GM19463 (cell line): ENCODE measurements around the gene LRMDA.

Source experiments
- ATAC-seq: cut with Tn5 transposase; IDR thresholded peaks from one replicate; pipeline ENCODE4 v1.9.1; 2021; ENCODE audit warnings: mild to moderate bottlenecking, moderate library complexity; ENCODE audit not compliant: unreplicated experiment

Gene LRMDA

GRCh38 chr10:75694269-75694668 lies 262.8 kb downstream of the LRMDA start:
- no peak for ATAC-seq

- no peak for ATAC-seq
Measured at GRCh38 chr10:75694790-75695189, 263.4 kb downstream of the LRMDA start.

DNA sequence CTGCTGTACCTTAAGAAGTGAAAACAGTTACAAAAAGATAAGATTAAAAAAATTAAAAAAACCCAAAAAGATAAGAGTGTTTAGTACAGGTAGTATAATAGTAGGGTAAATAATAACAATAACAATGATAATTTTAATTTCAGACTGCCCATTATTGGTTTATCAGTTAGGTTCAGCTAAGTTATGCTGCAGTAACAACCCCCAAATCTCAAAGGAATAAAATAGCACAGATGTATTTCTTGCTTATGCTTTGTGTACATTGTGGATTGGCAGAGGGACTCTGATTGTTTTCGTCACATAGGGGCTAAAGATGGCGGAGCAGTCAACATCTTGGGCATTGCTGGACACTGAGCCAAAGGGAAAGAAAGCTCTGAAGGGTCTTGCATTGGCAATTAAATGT lies 264.6 kb downstream of the LRMDA start:
- ATAC-seq, result no peak

- no peak for ATAC-seq
Measured at GRCh38 chr10:75696536-75696935, 265.1 kb downstream of the LRMDA start.

GRCh38 chr10:75703191-75703854 lies 271.9 kb downstream of the LRMDA start:
- ATAC-seq, result no peak

GRCh38 chr10:75705426-75705825 lies 274.0 kb downstream of the LRMDA start:
- no peak for ATAC-seq

- ATAC-seq, result no peak
Measured at GRCh38 chr10:75707080-75707840, 275.8 kb downstream of the LRMDA start.

DNA sequence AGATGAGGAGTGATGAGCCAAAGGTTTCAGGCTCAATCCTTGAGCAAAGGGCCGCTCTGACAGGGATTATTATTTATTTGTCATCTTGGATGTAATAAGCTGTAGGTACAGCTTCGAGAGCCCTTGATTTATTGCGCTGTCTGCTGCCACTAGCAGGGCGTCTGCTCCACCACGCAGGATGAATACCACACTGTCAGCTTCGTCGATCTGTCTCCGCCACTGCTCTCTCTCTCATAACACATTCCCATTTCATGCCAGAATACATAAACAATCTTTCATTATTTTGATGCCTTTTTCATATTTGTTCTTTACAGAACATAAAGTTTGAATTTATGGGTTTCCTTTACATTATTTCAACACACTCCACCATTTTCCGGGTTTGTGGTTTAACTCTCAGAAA lies 276.6 kb downstream of the LRMDA start:
- ATAC-seq, result no peak

DNA sequence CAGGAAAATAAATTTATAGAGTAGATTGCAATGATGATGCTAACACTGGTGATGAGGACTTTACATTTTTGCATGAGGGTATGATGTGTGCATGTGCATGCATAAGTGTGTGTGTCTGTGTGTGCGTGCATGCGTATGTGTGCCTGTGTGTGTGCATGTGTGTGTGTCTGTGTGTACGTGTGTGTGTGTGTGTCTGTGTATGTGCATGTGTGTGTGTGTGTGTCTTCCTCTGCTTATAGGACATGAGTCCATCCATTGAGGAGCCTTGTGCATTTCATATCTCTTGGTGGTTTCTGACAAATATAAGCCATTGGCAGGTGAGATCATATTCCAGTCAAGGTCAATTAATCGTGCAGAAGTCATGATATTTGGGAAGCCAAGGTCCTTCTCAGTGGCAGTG lies 277.8 kb downstream of the LRMDA start:
- ATAC-seq, result no peak

GRCh38 chr10:75709811-75710210 lies 278.4 kb downstream of the LRMDA start:
- no peak for ATAC-seq

DNA sequence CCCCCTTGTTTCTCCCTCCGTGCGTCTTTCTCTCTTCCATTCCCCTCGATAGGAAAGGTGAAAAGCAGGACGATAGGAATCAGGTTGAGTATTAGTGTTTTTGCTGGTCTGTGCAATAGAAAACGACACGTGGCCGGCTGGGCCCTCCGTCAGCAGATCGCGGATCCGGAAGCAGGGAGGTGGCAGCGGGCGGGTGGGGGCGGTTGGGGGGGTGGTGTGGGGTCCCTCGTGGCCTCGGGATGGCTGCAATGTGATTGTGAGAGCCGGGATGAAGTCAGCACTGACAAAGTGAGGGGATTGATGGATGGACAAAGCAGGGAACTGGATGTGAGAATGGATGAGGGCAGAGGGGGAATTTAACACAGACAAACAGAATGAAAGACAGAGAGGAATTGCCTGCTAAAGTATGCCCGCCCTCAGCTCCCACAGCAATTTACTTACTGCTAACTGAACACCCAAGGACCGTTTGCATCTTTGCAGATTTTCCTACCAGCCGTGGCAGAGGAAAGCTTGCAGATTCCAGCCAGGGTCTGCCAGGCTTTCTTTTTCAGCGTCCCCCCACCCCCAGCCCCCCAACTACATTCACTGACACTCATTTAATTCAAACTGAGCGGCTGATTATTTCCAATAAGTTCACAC lies 280.9 kb downstream of the LRMDA start:
- ATAC-seq, result no peak

DNA sequence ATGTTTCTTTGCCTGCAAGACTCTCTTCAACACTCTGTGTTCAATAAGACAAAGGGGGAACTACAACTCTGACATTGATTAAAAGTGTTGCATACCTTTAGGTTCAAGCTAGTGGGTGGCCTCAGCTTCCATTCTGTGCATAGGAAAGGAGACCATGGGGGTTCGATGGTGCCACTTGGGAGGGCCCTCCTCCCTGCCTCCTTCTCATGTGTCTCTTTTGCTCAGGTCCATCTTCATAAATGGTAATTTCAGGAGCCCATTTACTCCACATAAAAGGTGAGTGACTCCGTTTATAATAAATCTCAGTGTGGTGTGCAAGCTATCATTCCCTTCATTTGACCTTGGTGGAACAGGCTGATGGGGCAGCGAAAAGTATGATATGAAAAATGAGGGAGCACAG lies 285.1 kb downstream of the LRMDA start:
- ATAC-seq, result no peak

- ATAC-seq, result no peak
Measured at GRCh38 chr10:75717126-75717916, 285.9 kb downstream of the LRMDA start.

- no peak for ATAC-seq
Measured at GRCh38 chr10:75718991-75719390, 287.6 kb downstream of the LRMDA start.

DNA sequence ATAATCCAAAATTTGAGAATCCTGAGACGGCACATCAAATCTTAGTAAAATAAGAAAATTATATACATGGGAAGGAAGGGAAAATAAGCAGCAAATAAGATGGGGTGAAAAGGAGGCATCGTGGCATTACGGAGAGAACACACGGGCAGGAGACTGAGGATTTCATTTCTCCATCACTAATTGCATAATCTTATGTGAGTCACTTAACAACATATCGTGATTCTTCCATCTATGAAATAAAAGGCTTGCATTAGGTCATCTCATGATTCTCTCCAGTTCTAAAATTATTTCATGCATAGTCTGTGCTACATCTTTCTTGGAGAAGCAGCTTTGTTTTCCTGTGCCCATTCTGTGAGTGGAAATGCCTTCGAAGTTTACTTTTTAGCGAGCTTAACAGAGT lies 288.7 kb downstream of the LRMDA start:
- ATAC-seq, result no peak

DNA sequence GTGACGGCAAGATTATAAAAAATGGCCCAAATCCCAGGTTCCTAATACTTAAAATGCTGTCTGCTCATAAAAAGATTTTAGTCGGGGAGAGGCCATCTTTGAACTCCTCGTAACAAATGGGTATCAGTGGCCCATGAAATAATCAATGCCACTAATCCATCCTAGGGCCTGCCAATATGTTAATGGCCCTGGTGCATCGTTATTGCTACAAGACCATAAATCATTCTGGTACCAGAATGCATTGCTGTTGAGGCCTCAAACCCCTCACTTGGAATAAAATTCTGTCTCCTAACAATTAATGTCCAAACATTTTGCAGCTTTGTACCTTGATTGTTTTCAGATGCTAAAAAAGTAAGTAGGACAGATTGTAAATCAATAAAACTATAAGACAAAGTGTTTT lies 290.6 kb downstream of the LRMDA start:
- no peak for ATAC-seq

DNA sequence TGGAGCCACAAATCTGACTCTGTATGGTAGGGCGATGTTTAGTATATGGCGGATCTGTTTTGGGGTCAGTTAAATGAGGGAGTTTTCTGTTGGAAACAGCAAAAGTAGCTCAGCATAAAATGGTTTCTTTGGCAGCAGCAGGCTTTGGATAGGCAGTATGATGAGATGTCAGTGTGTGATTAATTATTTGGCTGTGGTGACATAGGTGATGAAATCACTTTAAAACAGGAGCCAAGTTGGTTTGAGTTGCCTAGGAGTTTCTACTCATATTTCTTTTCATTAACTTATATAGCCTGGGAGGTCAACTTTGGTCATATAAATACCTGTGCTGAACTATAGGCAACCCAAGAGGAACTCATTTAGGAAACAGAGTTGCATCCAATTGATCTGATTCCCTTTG lies 291.2 kb downstream of the LRMDA start:
- ATAC-seq, result no peak

DNA sequence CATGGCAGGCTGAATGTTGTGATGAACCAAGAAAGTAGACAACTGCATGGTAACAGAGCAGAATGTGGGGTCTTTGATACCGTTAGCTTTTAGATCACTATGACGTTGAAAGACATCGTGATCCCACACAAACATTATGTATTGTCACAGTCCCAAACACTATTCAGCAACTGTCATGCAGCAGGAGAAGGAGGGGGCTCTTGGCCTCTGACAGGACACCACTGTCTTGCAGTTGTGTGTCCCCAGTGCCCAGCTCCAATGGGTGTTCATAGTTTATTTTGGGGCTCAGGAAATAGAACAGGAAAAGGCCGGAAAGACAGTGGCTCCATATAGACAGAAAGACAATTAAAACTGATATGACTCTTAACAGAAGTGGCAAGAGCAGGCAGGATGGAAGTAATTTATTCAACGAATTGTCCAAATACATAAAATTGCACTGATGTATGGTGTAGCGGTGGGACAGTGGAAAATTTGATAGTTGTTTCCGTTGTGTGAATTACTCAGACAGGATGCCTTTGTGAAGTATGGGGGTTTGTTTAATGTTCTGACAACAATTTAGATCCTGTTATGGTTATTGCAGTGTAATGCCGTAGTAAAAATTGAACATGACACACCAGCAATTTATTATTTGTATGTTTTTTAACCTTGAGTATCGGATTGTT lies 292.0 kb downstream of the LRMDA start:
- no peak for ATAC-seq

DNA sequence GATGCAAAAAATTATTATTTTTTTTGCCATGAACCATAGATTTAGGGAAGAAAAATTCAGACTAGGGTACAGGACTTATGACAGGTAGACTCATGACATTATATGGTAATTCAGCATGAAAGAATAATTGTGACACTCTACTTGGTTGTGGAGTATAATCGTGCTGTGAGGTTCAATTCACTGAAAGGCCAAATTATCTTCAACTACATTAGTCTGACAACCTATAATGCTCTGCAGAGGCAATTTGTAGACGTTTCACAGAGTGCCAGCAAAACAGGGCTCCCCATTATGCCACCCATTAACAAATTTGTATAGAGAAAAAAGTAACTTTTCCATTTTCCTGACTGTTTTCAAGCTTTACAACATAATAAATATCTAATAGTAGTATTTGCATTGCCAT lies 292.6 kb downstream of the LRMDA start:
- ATAC-seq, result no peak

GRCh38 chr10:75726522-75727483 lies 295.4 kb downstream of the LRMDA start:
- ATAC-seq, result no peak
